Measurements from ENCODE around the gene PTCD1.

The PTCD1 gene

GRCh38 chr7:99386584-99387238 is 51.9 kb downstream of the PTCD1 start:
- TF ChIP-seq FOXA1 (IDR thresholded peaks at IDR 0.05) (no peak), ARNT (IDR thresholded peaks at IDR 0.05) (no peak), ZNF384 (IDR thresholded peaks at IDR 0.05) (no peak), BHLHE40 (IDR thresholded peaks at IDR 0.05; ENCODE audit: borderline replicate concordance) (no peak), L3MBTL2 (conservative IDR thresholded peaks at IDR 0.05) (no peak), SUZ12 (IDR thresholded peaks at IDR 0.05) (no peak), TARDBP (IDR thresholded peaks at IDR 0.05) (no peak), ELF4 (IDR thresholded peaks at IDR 0.05) (no peak), NFRKB (IDR thresholded peaks at IDR 0.05) (no peak), HDGF (IDR thresholded peaks at IDR 0.05; ENCODE audit: borderline replicate concordance) (no peak), SP1 (IDR thresholded peaks at IDR 0.05) (no peak)
- ChIA-PET POLR2A (no interaction called here), CTCF (interaction anchor here (0.7 kb wide), 1 partner anchor 994 kb away, joined by 3 read pairs; no protein-coding TSS in a partner anchor)
- peak; percentile 49 for DNase-seq (ENCODE audit: extremely low spot score)

GRCh38 chr7:99385564-99385963 is 53.0 kb downstream of the PTCD1 start:
- ChIA-PET POLR2A (no interaction called here), CTCF (no interaction called here)
- DNase-seq (ENCODE audit: extremely low spot score), result no peak
- TF ChIP-seq ELF4 (IDR thresholded peaks at IDR 0.05), result no peak
- no peak for TF ChIP-seq FOXA1 (IDR thresholded peaks at IDR 0.05)

GRCh38 chr7:99384523-99384922 is 54.1 kb downstream of the PTCD1 start:
- POLR2A ChIA-PET, result interaction anchor here (1.3 kb wide), 1 partner anchor 24 kb away, joined by 4 read pairs; the partner anchor contains the start of genes BUD31 and PDAP1
- TF ChIP-seq FOXM1 (IDR thresholded peaks at IDR 0.05; ENCODE audit: borderline replicate concordance), result no peak
- no peak for TF ChIP-seq FOXA1 (IDR thresholded peaks at IDR 0.05)
- no peak for TF ChIP-seq PKNOX1 (IDR thresholded peaks at IDR 0.05)
- CTCF ChIA-PET, result no interaction called here
- no peak for DNase-seq (ENCODE audit: extremely low spot score)

- ChIA-PET CTCF (no interaction called here), POLR2A (interaction anchor here (1.3 kb wide), 1 partner anchor 25 kb away, joined by 4 read pairs; the partner anchor contains the start of genes BUD31 and PDAP1)
- no peak for DNase-seq (ENCODE audit: extremely low spot score)
- TF ChIP-seq BHLHE40 (IDR thresholded peaks at IDR 0.05; ENCODE audit: borderline replicate concordance), result no peak
- no peak for TF ChIP-seq FOXA1 (IDR thresholded peaks at IDR 0.05)
- no peak for TF ChIP-seq NFRKB (IDR thresholded peaks at IDR 0.05)
- no peak for TF ChIP-seq FOXK2 (IDR thresholded peaks at IDR 0.05)
- TF ChIP-seq ARNT (IDR thresholded peaks at IDR 0.05), result no peak
- no peak for TF ChIP-seq ZNF384 (IDR thresholded peaks at IDR 0.05)
- TF ChIP-seq L3MBTL2 (conservative IDR thresholded peaks at IDR 0.05), result no peak
- TF ChIP-seq FOXM1 (IDR thresholded peaks at IDR 0.05; ENCODE audit: borderline replicate concordance), result no peak
- TF ChIP-seq PKNOX1 (IDR thresholded peaks at IDR 0.05), result no peak
- no peak for TF ChIP-seq LEF1 (IDR thresholded peaks at IDR 0.05; ENCODE audit: borderline replicate concordance)
- TF ChIP-seq HDGF (IDR thresholded peaks at IDR 0.05; ENCODE audit: borderline replicate concordance), result no peak
- no peak for TF ChIP-seq TARDBP (IDR thresholded peaks at IDR 0.05)
- no peak for TF ChIP-seq SUZ12 (IDR thresholded peaks at IDR 0.05)
- no peak for TF ChIP-seq ELF4 (IDR thresholded peaks at IDR 0.05)
- no peak for TF ChIP-seq SP1 (IDR thresholded peaks at IDR 0.05)
- no peak for TF ChIP-seq CTBP1 (IDR thresholded peaks at IDR 0.05; ENCODE audit: borderline replicate concordance)
Measured at GRCh38 chr7:99383791-99384370, 54.7 kb downstream of the PTCD1 start.

- DNase-seq (ENCODE audit: extremely low spot score), result no peak
- POLR2A ChIA-PET, result interaction anchor here (1.3 kb wide), 1 partner anchor 26 kb away, joined by 4 read pairs; the partner anchor contains the start of genes BUD31 and PDAP1
- CTCF ChIA-PET, result no interaction called here
- no peak for TF ChIP-seq FOXM1 (IDR thresholded peaks at IDR 0.05; ENCODE audit: borderline replicate concordance)
- no peak for TF ChIP-seq CTBP1 (IDR thresholded peaks at IDR 0.05; ENCODE audit: borderline replicate concordance)
- no peak for TF ChIP-seq SUZ12 (IDR thresholded peaks at IDR 0.05)
- TF ChIP-seq SP1 (IDR thresholded peaks at IDR 0.05), result no peak
- TF ChIP-seq BHLHE40 (IDR thresholded peaks at IDR 0.05; ENCODE audit: borderline replicate concordance), result no peak
- no peak for TF ChIP-seq ELF4 (IDR thresholded peaks at IDR 0.05)
- no peak for TF ChIP-seq FOXK2 (IDR thresholded peaks at IDR 0.05)
- no peak for TF ChIP-seq L3MBTL2 (conservative IDR thresholded peaks at IDR 0.05)
- TF ChIP-seq PKNOX1 (IDR thresholded peaks at IDR 0.05), result no peak
- TF ChIP-seq ZNF384 (IDR thresholded peaks at IDR 0.05), result no peak
- no peak for TF ChIP-seq FOXA1 (IDR thresholded peaks at IDR 0.05)
- no peak for TF ChIP-seq ARNT (IDR thresholded peaks at IDR 0.05)
Measured at GRCh38 chr7:99383203-99383602, 55.4 kb downstream of the PTCD1 start.

GRCh38 chr7:99381664-99382075 is 56.9 kb downstream of the PTCD1 start:
- POLR2A ChIA-PET, result no interaction called here
- TF ChIP-seq LEF1 (IDR thresholded peaks at IDR 0.05; ENCODE audit: borderline replicate concordance) (no peak), PKNOX1 (IDR thresholded peaks at IDR 0.05) (no peak), BHLHE40 (IDR thresholded peaks at IDR 0.05; ENCODE audit: borderline replicate concordance) (no peak), FOXM1 (IDR thresholded peaks at IDR 0.05; ENCODE audit: borderline replicate concordance) (no peak), ARNT (IDR thresholded peaks at IDR 0.05) (no peak), SUZ12 (IDR thresholded peaks at IDR 0.05) (no peak), FOXA1 (IDR thresholded peaks at IDR 0.05) (no peak), HDGF (IDR thresholded peaks at IDR 0.05; ENCODE audit: borderline replicate concordance) (no peak), SP1 (IDR thresholded peaks at IDR 0.05) (no peak), L3MBTL2 (conservative IDR thresholded peaks at IDR 0.05) (no peak), ELF4 (IDR thresholded peaks at IDR 0.05) (no peak), ZNF384 (IDR thresholded peaks at IDR 0.05) (no peak), FOXK2 (IDR thresholded peaks at IDR 0.05) (no peak), CTBP1 (IDR thresholded peaks at IDR 0.05; ENCODE audit: borderline replicate concordance) (no peak), NFRKB (IDR thresholded peaks at IDR 0.05) (no peak)
- CTCF ChIA-PET, result no interaction called here
- no peak for DNase-seq (ENCODE audit: extremely low spot score)
